ENCODE results near the gene DSCAM. TPM values are rescaled to one million over a fixed set of nuclear protein-coding genes. Genes with fewer than 3 reads are reported as not detected.

The DSCAM gene
- polyA plus RNA-seq, 1 experiment, result 0.10 TPM

DNA sequence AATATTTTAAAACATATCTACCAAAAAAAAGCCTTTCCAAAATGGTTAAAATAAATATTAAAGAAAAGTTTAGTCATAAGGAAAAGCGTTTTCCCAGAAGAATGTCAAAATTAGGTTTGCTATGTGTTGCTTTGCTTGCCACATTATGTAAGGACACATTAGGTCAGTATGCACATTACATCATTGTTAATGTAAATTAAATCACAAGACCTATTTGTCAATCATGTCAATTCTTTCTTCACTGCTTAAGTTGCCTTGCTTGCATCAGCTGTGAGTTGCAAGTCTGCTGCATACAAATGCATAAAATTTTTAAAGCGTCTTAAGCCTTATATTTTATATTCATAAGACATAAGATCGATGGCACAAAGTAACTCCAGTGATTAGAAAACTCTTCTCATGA, 530.9 kb downstream of the DSCAM start:
- H3K4me3 ChIP-seq (ENCODE audit: low read depth, low read length), result no peak overlapping the region
- H3K36me3 ChIP-seq (ENCODE audit: control insufficient read depth, insufficient read depth, low read length), result no peaks in the 10 kb centered on the region
- DNase-seq (ENCODE audit: low read depth), result no peak
- no peaks in the 10 kb centered on the region for H3K27me3 ChIP-seq (ENCODE audit: control insufficient read depth, insufficient read depth, low read length)
- TF ChIP-seq, protein P1, sequence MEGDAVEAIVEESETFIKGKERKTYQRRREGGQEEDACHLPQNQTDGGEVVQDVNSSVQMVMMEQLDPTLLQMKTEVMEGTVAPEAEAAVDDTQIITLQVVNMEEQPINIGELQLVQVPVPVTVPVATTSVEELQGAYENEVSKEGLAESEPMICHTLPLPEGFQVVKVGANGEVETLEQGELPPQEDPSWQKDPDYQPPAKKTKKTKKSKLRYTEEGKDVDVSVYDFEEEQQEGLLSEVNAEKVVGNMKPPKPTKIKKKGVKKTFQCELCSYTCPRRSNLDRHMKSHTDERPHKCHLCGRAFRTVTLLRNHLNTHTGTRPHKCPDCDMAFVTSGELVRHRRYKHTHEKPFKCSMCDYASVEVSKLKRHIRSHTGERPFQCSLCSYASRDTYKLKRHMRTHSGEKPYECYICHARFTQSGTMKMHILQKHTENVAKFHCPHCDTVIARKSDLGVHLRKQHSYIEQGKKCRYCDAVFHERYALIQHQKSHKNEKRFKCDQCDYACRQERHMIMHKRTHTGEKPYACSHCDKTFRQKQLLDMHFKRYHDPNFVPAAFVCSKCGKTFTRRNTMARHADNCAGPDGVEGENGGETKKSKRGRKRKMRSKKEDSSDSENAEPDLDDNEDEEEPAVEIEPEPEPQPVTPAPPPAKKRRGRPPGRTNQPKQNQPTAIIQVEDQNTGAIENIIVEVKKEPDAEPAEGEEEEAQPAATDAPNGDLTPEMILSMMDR (IDR thresholded peaks at IDR 0.05; ENCODE audit: insufficient read depth, low read depth, low read length), result no peak
- ChIA-PET POLR2A (no interaction called here), CTCF (no interaction called here)

DNA sequence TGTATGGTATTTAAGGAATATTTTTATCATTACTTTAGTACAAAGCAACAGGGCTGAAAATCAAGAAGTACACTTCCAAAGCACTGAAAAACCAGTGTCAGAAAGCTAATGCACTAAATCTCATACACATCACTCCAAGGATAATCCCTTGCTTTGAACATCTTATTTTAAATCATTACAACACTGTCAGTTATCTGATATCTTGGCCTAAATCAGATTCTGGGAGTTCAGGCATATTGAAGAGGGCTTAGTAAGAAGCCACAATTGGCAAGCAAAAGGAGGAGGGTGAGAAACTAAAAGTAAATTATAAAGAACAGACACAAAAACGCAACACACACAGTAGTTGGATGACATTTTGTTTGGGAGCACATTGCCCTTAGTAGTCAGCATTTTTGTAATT, 531.3 kb downstream of the DSCAM start:
- Histone ChIP-seq H3K4me3 (ENCODE audit: low read depth, low read length) (no peak overlapping the region), H3K36me3 (ENCODE audit: control insufficient read depth, insufficient read depth, low read length) (no peaks in the 10 kb centered on the region), H3K27me3 (ENCODE audit: control insufficient read depth, insufficient read depth, low read length) (no peaks in the 10 kb centered on the region)
- DNase-seq (ENCODE audit: low read depth), result no peak
- TF ChIP-seq, protein P1 (IDR thresholded peaks at IDR 0.05; ENCODE audit: insufficient read depth, low read depth, low read length), result no peak
- ChIA-PET CTCF (interaction anchor here (0.6 kb wide), 1 partner anchor 15 kb away, joined by 3 read pairs; no protein-coding TSS in a partner anchor), POLR2A (no interaction called here)

DNA sequence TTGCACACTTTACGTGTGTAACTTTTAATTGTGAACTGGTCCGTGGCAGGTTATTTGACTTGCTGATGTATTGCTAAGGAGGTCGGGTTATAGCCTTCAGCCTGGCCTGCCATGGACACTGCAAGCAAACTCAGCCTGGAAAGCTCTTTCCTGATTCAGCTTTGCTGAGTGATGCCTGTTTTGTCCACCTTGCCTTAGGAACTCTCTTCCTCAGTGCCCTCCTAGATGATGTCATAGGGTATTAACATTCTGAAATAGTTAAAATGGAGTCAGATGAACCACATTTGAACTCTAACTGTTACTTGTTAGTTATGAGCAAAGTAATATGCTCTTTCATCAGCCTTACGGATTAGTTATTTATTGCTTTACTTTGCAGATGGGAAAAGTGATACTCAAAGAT, 533.7 kb downstream of the DSCAM start:
- POLR2A ChIA-PET, result no interaction called here
- CTCF ChIA-PET, result no interaction called here
- H3K27me3 ChIP-seq (ENCODE audit: control insufficient read depth, insufficient read depth, low read length), result no peaks in the 10 kb centered on the region
- no peak for DNase-seq (ENCODE audit: low read depth)
- no peak overlapping the region for H3K4me3 ChIP-seq (ENCODE audit: low read depth, low read length)
- no peaks in the 10 kb centered on the region for H3K36me3 ChIP-seq (ENCODE audit: control insufficient read depth, insufficient read depth, low read length)
- TF ChIP-seq, protein P1 (IDR thresholded peaks at IDR 0.05; ENCODE audit: insufficient read depth, low read depth, low read length), result no peak

DNA sequence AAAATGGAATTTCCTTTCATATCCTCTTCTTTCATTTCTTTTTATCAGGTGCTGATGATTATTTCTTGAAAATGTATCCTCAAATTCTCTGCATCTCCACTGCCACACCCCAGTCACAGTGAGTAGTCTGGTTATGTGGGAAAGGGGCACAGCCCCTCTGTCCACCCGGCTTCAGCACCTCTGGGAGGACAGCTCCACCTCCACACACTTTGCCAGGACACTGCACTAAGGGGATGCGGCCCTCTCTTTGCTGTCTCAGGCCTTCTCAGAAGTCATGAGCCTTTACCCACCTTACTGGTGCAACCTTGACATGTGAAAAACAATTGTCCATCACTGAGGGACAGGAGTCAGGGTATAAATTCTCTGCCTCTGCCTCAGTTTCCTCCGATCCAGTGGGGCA, 546.7 kb downstream of the DSCAM start:
- H3K36me3 ChIP-seq (ENCODE audit: control insufficient read depth, insufficient read depth, low read length), result no peaks in the 10 kb centered on the region
- no peaks in the 10 kb centered on the region for H3K27me3 ChIP-seq (ENCODE audit: control insufficient read depth, insufficient read depth, low read length)
- CTCF ChIA-PET, result no interaction called here
- no peak for DNase-seq (ENCODE audit: low read depth)
- POLR2A ChIA-PET, result no interaction called here
- H3K4me3 ChIP-seq (ENCODE audit: low read depth, low read length), result no peak overlapping the region
- TF ChIP-seq, protein P1 (IDR thresholded peaks at IDR 0.05; ENCODE audit: insufficient read depth, low read depth, low read length), result no peak

DNA sequence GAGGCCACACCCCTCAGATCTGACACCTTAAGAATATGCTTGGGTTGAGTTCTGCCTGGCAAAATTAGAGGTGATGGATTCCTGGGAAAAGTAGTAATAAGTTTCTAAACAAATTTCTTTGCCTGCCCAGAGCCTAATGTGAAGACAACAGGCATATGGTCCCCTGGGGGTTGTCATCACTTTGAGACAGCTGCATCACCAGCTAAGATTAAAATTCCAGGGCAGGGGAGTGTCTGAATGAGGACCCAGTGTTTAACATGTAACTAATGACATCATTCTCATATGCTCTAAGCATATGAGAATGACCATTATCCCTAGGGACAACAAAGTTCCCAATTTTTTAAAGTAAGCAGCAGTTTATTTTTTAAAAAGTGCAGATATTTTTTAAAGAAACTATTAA, 547.5 kb downstream of the DSCAM start:
- Histone ChIP-seq H3K4me3 (ENCODE audit: low read depth, low read length) (no peak overlapping the region), H3K27me3 (ENCODE audit: control insufficient read depth, insufficient read depth, low read length) (no peaks in the 10 kb centered on the region), H3K36me3 (ENCODE audit: control insufficient read depth, insufficient read depth, low read length) (no peaks in the 10 kb centered on the region)
- ChIA-PET CTCF (no interaction called here), POLR2A (no interaction called here)
- DNase-seq (ENCODE audit: low read depth), result no peak
- TF ChIP-seq, protein P1 (IDR thresholded peaks at IDR 0.05; ENCODE audit: insufficient read depth, low read depth, low read length), result no peak
